Thymus (tissue), 11 donors: Measurements from ENCODE around the gene FAAP100. TPM values are rescaled to one million over a fixed set of nuclear protein-coding genes. Genes with fewer than 3 reads are reported as not detected.
A peak's percentile ranks its signal among the peaks of the same experiment; 100 is the strongest.

ENCODE experiments used
- DNase-seq, 9 donors: peaks; one replicate each; pipeline ENCODE4 v3.0.0-alpha.2; 2013; ENCODE audit warnings: low spot score in 9 of 9, low read depth in 6 of 9, missing footprints in 1 of 9
- H3K27ac ChIP-seq, 2 donors: one replicate each; pipeline ENCODE4 v1.5.1; 2013; ENCODE audit warnings: control low read depth in 1 of 2, low read depth in 1 of 2, low read length in 1 of 2, mild to moderate bottlenecking in 1 of 2, moderate library complexity in 1 of 2
- H3K27me3 ChIP-seq, 2 donors: one replicate each; pipeline ENCODE4 v1.5.1; 2013; ENCODE audit warnings: low read length in 1 of 2; ENCODE audit not compliant: control insufficient read depth in 2 of 2, insufficient read depth in 1 of 2
- H3K36me3 ChIP-seq, 2 donors: one replicate each; pipeline ENCODE4 v1.5.1; 2013; ENCODE audit warnings: low read length in 1 of 2, mild to moderate bottlenecking in 1 of 2, moderate library complexity in 1 of 2; ENCODE audit not compliant: control insufficient read depth in 2 of 2, insufficient read depth in 2 of 2
- H3K4me1 ChIP-seq, 2 donors: one replicate each; pipeline ENCODE4 v1.5.1; 2013; ENCODE audit warnings: low read length in 2 of 2; ENCODE audit not compliant: control insufficient read depth in 2 of 2, insufficient read depth in 2 of 2
- H3K4me3 ChIP-seq, 2 donors: one replicate each; pipeline ENCODE4 v1.5.1; 2013; ENCODE audit warnings: low read length in 2 of 2, control low read depth in 1 of 2, mild to moderate bottlenecking in 1 of 2
- H3K9me3 ChIP-seq, 2 donors: one replicate each; pipeline ENCODE4 v1.5.1; 2013; ENCODE audit warnings: low read length in 1 of 2, mild to moderate bottlenecking in 1 of 2; ENCODE audit not compliant: control insufficient read depth in 2 of 2, insufficient read depth in 1 of 2
- WGBS: extraction: QIAGEN DNeasy Blood & Tissue Kit; methylation state at CpG from one replicate; pipeline ENCODE4 v1.1.7; 2013; 5-methylcytosine and 5-hydroxymethylcytosine counted together
- polyA plus RNA-seq: library from polyadenylated mRNA; stranded (reverse); fragments of 200-250 nt; gene quantifications from one replicate; pipeline ENCODE4 v1.2.3, GENCODE V29; 2013
- total RNA-seq: library from RNA; stranded (reverse); fragments of 120-200 nt; gene quantifications from one replicate; pipeline ENCODE4 v1.2.4, GENCODE V29; 2013
- donor health status: healthy.

The FAAP100 gene
- total and polyA plus RNA-seq, 2 donors = 8.8 to 43.9 TPM

DNA sequence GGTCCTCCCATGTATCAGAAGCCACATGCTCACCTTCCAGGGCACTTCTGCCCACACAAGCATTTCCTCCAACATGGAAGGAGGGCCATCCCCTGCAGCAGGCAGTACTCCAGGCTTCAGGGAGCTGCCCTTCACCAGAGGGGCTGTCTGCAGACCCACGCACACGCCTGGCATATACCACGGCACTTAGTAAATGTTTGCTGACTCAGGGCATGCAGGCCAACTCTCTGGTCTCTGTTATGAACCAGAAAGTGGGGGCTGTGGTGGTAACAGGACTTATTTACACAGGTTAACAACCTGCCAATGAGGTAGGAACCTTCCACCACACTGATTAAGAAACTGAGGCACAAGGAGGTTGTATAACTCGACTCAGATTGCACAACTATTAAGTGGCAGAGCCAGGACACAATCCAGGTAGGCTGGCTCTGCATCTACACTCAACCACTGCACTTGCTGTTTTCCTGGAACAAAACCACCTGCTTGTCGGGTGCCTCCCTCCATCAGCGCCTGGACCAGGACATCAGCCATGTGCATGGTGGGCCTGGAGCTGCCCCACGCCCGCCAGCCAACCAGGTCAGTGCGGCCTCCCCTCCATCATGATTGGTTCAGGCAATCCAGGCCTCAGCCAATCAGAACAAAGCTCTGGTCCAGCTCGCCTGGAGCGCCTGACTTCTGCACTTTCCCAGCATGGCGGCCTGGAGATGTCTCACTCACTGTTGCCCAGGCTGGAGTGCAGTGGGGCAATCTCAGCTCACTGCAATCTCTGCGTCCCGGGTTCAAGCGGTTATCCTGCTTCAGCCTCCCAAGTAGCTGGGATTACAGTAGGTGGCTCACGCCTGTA is 58.7 kb downstream of the FAAP100 start:
- H3K9me3 ChIP-seq = peaks cover 0 to 6% of the 10 kb centered on the region in 2 donors
- no peak overlapping the region for H3K4me3 ChIP-seq
- H3K27me3 ChIP-seq = peaks cover 0 to 17% of the 10 kb centered on the region in 2 donors
- H3K4me1 ChIP-seq = peaks cover 6 to 42% of the 10 kb centered on the region in 2 donors
- DNase-seq = no peak
- WGBS = 92% methylated on average over 16 of the region's 16 CpGs
- H3K36me3 ChIP-seq = no peaks in the 10 kb centered on the region
- no peak overlapping the region for H3K27ac ChIP-seq

DNA sequence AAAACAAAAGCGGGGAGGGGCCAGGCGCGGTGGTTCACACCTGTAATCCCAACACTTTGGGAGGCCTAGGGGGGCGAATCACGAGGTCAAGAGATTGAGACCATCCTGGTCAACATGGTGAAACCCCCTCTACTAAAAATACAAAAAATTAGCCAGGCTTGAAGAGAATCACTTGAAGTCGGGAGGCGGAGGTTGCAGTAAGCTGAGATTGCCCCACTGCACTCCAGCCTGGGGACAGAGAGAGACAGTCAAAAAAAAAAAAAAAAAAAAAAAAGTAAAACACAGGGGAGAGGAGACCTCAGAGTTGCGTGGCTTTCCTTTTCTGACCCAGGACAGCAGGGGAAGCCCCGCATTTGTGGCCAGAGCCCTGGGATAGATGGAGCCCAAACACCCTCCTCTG is 59.4 kb downstream of the FAAP100 start:
- peaks cover 6 to 45% of the 10 kb centered on the region in 2 donors for H3K4me1 ChIP-seq
- H3K27me3 ChIP-seq = peaks cover 0 to 17% of the 10 kb centered on the region in 2 donors
- peaks cover 0 to 6% of the 10 kb centered on the region in 2 donors for H3K9me3 ChIP-seq
- no peak overlapping the region for H3K4me3 ChIP-seq
- no peak overlapping the region for H3K27ac ChIP-seq
- no peak for DNase-seq
- no peaks in the 10 kb centered on the region for H3K36me3 ChIP-seq
- 96% methylated on average over 9 of the region's 9 CpGs for WGBS

DNA sequence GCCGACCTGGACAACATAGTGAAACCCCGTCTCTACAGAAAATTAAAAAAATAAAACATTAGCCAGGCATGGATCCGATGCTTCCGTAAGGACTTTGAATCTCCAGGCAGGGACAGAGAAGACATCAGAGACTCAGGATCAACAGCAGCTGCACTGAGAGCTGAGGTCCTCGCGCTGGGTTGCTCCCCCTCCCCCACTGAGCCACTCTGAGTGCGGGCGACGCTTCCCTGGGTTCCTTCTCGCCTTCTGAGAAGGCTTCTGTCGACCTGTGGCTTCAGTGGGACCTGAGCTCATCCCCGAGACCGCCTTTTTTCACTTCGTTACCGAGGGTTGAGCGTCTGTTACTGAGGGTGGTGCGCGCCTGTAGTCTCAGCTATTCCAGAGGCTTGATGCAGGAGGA is 60.0 kb downstream of the FAAP100 start:
- peaks cover 0 to 6% of the 10 kb centered on the region in 2 donors for H3K9me3 ChIP-seq
- DNase-seq = peak in 1 of 9 donors; percentile 61
- H3K27me3 ChIP-seq = peaks cover 0 to 13% of the 10 kb centered on the region in 2 donors
- peak overlapping the region in 1 of 2 donors; percentile 53 for H3K27ac ChIP-seq
- H3K4me1 ChIP-seq = peaks cover 11 to 50% of the 10 kb centered on the region in 2 donors
- 79% methylated on average over 18 of the region's 18 CpGs for WGBS
- H3K36me3 ChIP-seq = no peaks in the 10 kb centered on the region
- no peak overlapping the region for H3K4me3 ChIP-seq

DNA sequence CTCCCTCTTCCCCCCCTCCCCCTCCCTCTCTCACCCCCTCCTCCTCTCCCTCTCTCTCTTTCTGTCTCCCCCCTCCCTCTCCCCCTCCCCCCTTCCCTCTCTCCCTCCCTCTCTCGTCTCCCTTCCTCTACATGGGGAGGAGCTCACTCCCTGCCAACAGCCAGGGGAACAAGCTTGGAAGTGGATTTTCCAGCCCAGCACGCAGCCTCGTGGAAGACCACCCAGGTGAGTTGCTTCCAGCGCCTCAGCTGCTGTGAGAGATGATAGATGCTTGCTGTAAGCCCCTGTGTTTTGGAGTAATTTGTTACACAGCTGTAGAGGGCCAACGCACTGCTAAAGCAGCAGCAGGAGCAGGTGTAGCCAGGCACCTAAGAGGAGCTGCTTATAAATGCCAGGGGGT is 60.4 kb downstream of the FAAP100 start:
- Histone ChIP-seq H3K36me3 (no peaks in the 10 kb centered on the region), H3K4me1 (peaks cover 13 to 55% of the 10 kb centered on the region in 2 donors), H3K4me3 (no peak overlapping the region), H3K9me3 (peaks cover 0 to 6% of the 10 kb centered on the region in 2 donors), H3K27ac (peak overlapping the region in 1 of 2 donors; percentile 53), H3K27me3 (peaks cover 0 to 13% of the 10 kb centered on the region in 2 donors)
- WGBS = 56% methylated on average over 5 of the region's 5 CpGs
- DNase-seq = peak in 1 of 9 donors; percentile 41

DNA sequence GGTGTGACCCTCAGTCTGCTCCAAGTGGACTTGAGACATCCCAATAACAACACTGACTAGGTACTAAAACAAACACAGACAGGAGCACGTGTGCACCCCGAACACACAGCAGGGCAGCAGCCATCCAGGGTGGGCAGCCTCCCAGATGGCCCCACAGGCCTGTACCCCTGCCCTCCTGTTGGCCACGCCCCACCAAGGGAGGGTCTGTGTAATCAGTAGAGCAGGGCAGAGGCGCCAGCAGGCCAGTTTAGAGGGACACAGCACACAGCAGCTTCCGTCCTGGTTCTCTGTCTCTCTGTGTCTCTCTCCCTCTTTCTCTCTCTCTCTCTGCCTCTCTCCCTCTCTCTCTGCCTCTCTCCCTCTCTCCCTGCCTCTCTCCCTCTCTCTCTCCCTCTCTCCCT is 61.0 kb downstream of the FAAP100 start:
- H3K4me3 ChIP-seq = no peak overlapping the region
- H3K27ac ChIP-seq = no peak overlapping the region
- H3K4me1 ChIP-seq = peaks cover 13 to 60% of the 10 kb centered on the region in 2 donors
- WGBS = 91% methylated on average over 5 of the region's 5 CpGs
- no peaks in the 10 kb centered on the region for H3K36me3 ChIP-seq
- DNase-seq = no peak
- peaks cover 0 to 6% of the 10 kb centered on the region in 2 donors for H3K9me3 ChIP-seq
- peaks cover 0 to 13% of the 10 kb centered on the region in 2 donors for H3K27me3 ChIP-seq

DNA sequence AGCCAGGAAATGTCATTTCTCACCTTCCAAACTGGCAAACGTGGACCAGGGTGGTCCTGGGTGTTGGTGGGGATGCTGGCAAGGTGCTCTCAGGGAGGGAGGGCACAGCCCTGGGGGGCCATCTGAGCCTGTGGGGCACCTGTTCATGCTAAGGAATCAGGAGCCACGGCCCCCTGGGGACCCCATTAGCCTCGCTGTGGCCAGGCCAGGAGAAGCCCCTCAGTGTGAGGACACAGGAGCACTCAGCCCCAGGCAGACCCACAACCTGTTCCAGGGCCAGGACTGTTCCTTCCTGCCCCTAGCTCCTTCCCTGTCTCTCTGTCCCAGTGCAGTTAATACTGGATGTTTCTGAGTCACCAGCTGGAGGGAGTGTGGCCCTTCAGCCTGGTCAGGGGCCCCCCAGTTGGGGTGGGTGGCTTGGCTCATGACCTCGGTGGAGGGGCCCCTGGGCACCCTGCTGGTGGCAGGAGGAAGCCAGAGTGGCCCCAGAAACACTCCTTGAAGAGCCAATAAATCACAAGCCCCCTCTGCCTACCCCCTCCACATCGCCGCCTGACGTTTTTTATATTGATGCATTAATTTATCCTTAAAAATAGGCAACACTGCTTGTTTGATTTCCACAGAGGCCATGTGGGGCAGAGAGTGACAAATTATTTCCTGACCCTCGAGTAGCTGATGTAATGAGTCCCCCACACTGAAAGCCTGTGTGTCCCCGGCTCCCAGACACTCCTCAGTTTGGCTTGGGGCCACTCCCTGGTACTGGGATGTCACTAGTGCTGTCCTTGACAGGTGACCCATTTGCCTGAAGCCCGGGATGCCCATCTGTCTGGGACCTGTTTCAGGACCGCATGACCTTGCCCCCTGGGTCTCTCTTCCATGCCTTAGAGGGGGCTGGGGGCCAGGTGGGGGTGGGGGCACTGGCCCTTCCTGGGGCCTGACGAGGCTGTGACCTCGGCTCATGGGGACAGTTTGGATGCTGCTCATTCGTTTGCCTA is 61.9 kb downstream of the FAAP100 start:
- Histone ChIP-seq H3K4me1 (peaks cover 13 to 64% of the 10 kb centered on the region in 2 donors), H3K36me3 (no peaks in the 10 kb centered on the region), H3K4me3 (no peak overlapping the region), H3K9me3 (peaks cover 0 to 6% of the 10 kb centered on the region in 2 donors), H3K27me3 (peaks cover 0 to 13% of the 10 kb centered on the region in 2 donors), H3K27ac (no peak overlapping the region)
- 82% methylated on average over 14 of the region's 14 CpGs for WGBS
- no peak for DNase-seq

Other genes starting within 250 kb of the FAAP100 start
- gene BAHCC1, start 156.9 kb downstream of the FAAP100 start, total RNA-seq = 5.8 TPM
- 7.3 TPM for gene BAHCC1, start 156.9 kb downstream of the FAAP100 start, polyA plus RNA-seq
- gene ACTG1, start 39.6 kb downstream of the FAAP100 start, total RNA-seq = 1,837 TPM
- 2,739 TPM for gene ACTG1, start 39.6 kb downstream of the FAAP100 start, polyA plus RNA-seq
- gene FSCN2, start 24.0 kb downstream of the FAAP100 start, total RNA-seq = 0.47 TPM
- 0.87 TPM for gene FSCN2, start 24.0 kb downstream of the FAAP100 start, polyA plus RNA-seq
- 26.1 TPM for gene NPLOC4, start 84.8 kb upstream of the FAAP100 start, total RNA-seq
- 43.3 TPM for gene NPLOC4, start 84.8 kb upstream of the FAAP100 start, polyA plus RNA-seq
- 0.47 TPM for gene TSPAN10, start 84.8 kb upstream of the FAAP100 start, total RNA-seq
- gene TSPAN10, start 84.8 kb upstream of the FAAP100 start, polyA plus RNA-seq = 1.8 TPM
- 12.2 TPM for gene PDE6G, start 104.2 kb upstream of the FAAP100 start, total RNA-seq
- gene PDE6G, start 104.2 kb upstream of the FAAP100 start, polyA plus RNA-seq = 18.2 TPM
- gene OXLD1, start 114.3 kb upstream of the FAAP100 start, total RNA-seq = 60.9 TPM
- 83.0 TPM for gene OXLD1, start 114.3 kb upstream of the FAAP100 start, polyA plus RNA-seq
- gene CCDC137, start 114.4 kb upstream of the FAAP100 start, total RNA-seq = 14.4 TPM
- gene CCDC137, start 114.4 kb upstream of the FAAP100 start, polyA plus RNA-seq = 42.5 TPM
- gene ARL16, start 131.4 kb upstream of the FAAP100 start, total RNA-seq = 23.0 TPM
- gene ARL16, start 131.4 kb upstream of the FAAP100 start, polyA plus RNA-seq = 129 TPM
- gene HGS, start 131.7 kb upstream of the FAAP100 start, total RNA-seq = 39.0 TPM
- gene HGS, start 131.7 kb upstream of the FAAP100 start, polyA plus RNA-seq = 157 TPM
- 21.6 TPM for gene MRPL12, start 151.0 kb upstream of the FAAP100 start, total RNA-seq
- gene MRPL12, start 151.0 kb upstream of the FAAP100 start, polyA plus RNA-seq = 59.7 TPM
- 8.3 TPM for gene SLC25A10, start 159.9 kb upstream of the FAAP100 start, total RNA-seq
- gene SLC25A10, start 159.9 kb upstream of the FAAP100 start, polyA plus RNA-seq = 11.9 TPM